HepG2 (cell line): ENCODE results near the gene HLF. TPM values are rescaled to one million over a fixed set of nuclear protein-coding genes. Genes with fewer than 3 reads are reported as not detected.

Experiments used
- ARID3A ChIP-seq: IDR thresholded peaks from 2 replicates; pipeline ENCODE4 v1.6.1; 2012; ENCODE audit warnings: low read depth, low read length, improper control_type of control experiment
- ARID4A ChIP-seq: sonication (generic); formaldehyde crosslinking; IDR thresholded peaks from 2 replicates; pipeline ENCODE4 v1.5.0; 2020; ENCODE audit warnings: mild to moderate bottlenecking, missing genetic modification reagents, borderline replicate concordance
- HNRNPH1 ChIP-seq: fragments of 200-400 bp; formaldehyde crosslinking; optimal IDR thresholded peaks from 2 replicates; pipeline ENCODE3; 2017; ENCODE audit warnings: mild to moderate bottlenecking, low read depth, low read length
- KLF15 ChIP-seq: sonication (generic); formaldehyde crosslinking; IDR thresholded peaks from 2 replicates; pipeline ENCODE4 v1.8.1; 2023; ENCODE audit warnings: borderline replicate concordance, mild to moderate bottlenecking, inconsistent platforms, missing genetic modification reagents, mixed read lengths
- MEIS2 ChIP-seq: sonication (generic); formaldehyde crosslinking; IDR thresholded peaks from 2 replicates; pipeline ENCODE4 v1.9.0; 2021; ENCODE audit warnings: mild to moderate bottlenecking, missing genetic modification reagents
- PHF20 ChIP-seq: sonication (generic); formaldehyde crosslinking; IDR thresholded peaks from 2 replicates; pipeline ENCODE4 v1.5.0; 2020; ENCODE audit warnings: mild to moderate bottlenecking, missing genetic modification reagents
- REPIN1 ChIP-seq: sonication (generic); formaldehyde crosslinking; IDR thresholded peaks from 2 replicates; pipeline ENCODE4 v1.8.0; 2022; ENCODE audit warnings: missing genetic modification reagents, low read depth, mild to moderate bottlenecking, borderline replicate concordance
- SMARCE1 ChIP-seq: fragments of 450-650 bp; IDR thresholded peaks from 2 replicates; pipeline ENCODE4 v1.6.1; 2017; ENCODE audit warnings: borderline replicate concordance
- SP4 ChIP-seq: sonication (generic); formaldehyde crosslinking; IDR thresholded peaks from 2 replicates; pipeline ENCODE4 v1.8.1; 2023; ENCODE audit warnings: mild to moderate bottlenecking, missing genetic modification reagents
- TIGD3 ChIP-seq: sonication (generic); formaldehyde crosslinking; IDR thresholded peaks from 2 replicates; pipeline ENCODE4 v1.5.1; 2020; ENCODE audit warnings: mild to moderate bottlenecking, missing genetic modification reagents, borderline replicate concordance
- ZBTB43 ChIP-seq: sonication (generic); formaldehyde crosslinking; conservative IDR thresholded peaks from 2 replicates; pipeline ENCODE4 v1.4.0; 2020; ENCODE audit warnings: missing genetic modification reagents
- ZFP36 ChIP-seq: fragments of 150-350 bp; IDR thresholded peaks from 2 replicates; pipeline ENCODE4 v1.6.1; 2018; ENCODE audit warnings: borderline replicate concordance, low read length, low read depth; ENCODE audit not compliant: partially characterized antibody
- ZNF18 ChIP-seq: sonication (generic); formaldehyde crosslinking; IDR thresholded peaks from 2 replicates; pipeline ENCODE4 v1.8.0; 2022; ENCODE audit warnings: mild to moderate bottlenecking, missing genetic modification reagents; ENCODE audit not compliant: insufficient replicate concordance
- ZNF281 ChIP-seq: sonication (generic); formaldehyde crosslinking; IDR thresholded peaks from 2 replicates; pipeline ENCODE4 v1.4.0; 2020; ENCODE audit warnings: missing genetic modification reagents, borderline replicate concordance
- polyA plus RNA-seq, 8 experiments: library from polyadenylated mRNA; depleted of rRNA in 3 of 8; stranded (reverse) in 7 of 8; unstranded in 1 of 8; fragments of >200 nt; fragmentation: Illumina TruSeq in 4 of 8; extraction: Trizol in 4 of 8; gene quantifications; 2 replicates each; pipeline versions ENCODE4 v1.2.1 to v1.2.3, GENCODE V29; 2011 to 2016; ENCODE audit warnings: low read depth in 4 of 8, missing spikeins in 1 of 8, mixed read lengths in 1 of 8; ENCODE audit not compliant: insufficient read depth in 1 of 8
- total RNA-seq, 5 experiments: library from RNA; depleted of rRNA; stranded (reverse); fragments of >200 nt; fragmentation: Illumina TruSeq; extraction: Trizol; gene quantifications; 2 replicates each; pipeline ENCODE4 v1.2.3, GENCODE V29; 2016; ENCODE audit warnings: low read depth in 1 of 5

The HLF gene
- total and polyA plus RNA-seq, 2 of the 13 experiments (the other 11 are each of a cell fraction or from before 2014, with no cell fraction given): 202 to 346 TPM

GRCh38 chr17:55264645-55265298, at the start of gene HLF (continued):
- TF ChIP-seq ZNF18 (CRISPR knock-in tag) (peak; percentile 29), MEIS2 (CRISPR knock-in tag) (peak; percentile 92), REPIN1 (peak; percentile 22; the same call in 1 of the 2 replicates), ARID4A (peak; percentile 45; the same call in 1 of the 2 replicates), KLF15 (CRISPR knock-in tag) (no peak), ZBTB43 (CRISPR knock-in tag) (peak; percentile 83; the same call in 1 of the 2 replicates), ZFP36 (no peak), PHF20 (CRISPR knock-in tag) (no peak), SP4 (CRISPR knock-in tag) (peak; percentile 97), TIGD3 (CRISPR knock-in tag) (no peak), ZNF281 (CRISPR knock-in tag) (peak; percentile 61; the same call in 1 of the 2 replicates), SMARCE1 (no peak), HNRNPH1 (no peak), ARID3A (0 out of 2 replicates have a peak, but pooled peaks have one; percentile 25)
